OCI-M1 (cell line): ENCODE measurements around the gene MACROD2.
A peak's percentile ranks its signal among the peaks of the same experiment; 100 is the strongest.

Experiments used
- DNase-seq: peaks from one replicate; lab custom pipeline; 2025; lab: John Stamatoyannopoulos, UW

MACROD2 gene

DNA sequence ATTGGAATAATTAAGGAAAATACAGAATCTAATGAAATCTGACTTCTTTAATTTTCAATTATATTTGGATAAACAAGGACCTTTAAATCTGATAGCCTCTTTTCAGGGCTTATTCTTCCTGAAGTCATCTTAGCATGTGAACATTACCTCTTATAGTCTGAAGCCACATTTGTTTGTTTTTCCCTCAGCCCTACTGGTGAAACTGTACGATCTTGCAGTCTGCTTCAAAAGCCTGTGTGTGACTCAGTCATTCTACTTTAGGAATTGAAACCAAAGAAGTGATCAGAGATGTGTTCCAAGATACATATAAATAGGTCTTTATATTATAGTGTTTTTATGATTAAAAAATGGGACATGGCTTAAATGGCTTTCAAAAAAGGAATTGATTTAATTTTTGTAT, 67.5 kb downstream of the MACROD2 start:
- no peak for DNase-seq

DNA sequence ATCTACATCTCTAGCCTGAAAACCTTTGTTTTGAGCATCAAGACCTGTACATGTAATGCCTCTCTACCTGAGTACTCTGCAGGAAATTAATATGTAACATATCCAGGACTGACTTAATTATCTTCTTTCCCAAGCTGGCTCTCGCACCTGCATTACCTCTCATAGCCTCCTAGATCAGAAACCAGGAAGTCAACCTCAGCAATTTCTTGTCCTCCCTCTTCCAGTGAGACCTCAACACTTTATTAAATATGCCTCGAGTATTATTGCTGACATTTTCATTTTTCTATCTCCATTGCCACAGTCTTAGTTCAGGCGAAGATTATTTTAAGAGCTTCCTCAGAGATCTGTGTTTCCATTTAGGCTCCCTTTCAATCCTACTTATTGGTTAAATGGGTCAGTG, 69.0 kb downstream of the MACROD2 start:
- no peak for DNase-seq

DNA sequence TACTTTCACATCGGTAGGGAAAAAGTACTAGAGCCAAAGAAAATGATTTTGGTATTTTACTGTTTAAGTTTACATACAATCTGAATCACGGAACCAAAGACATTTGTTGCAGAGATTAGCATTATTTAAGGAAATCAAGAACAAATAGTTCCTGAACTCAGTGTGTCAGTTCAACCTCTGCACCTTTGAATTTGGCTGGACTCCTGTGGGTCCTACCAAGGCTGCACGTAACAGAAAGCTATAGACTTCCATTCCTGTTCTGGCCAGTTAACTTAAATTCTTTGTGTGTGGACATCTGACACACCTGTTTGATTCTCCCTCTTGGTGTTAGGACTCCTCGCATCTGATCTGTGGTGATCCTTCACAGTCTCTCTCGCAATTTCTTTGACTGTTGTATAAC, 69.6 kb downstream of the MACROD2 start:
- DNase-seq, result no peak

DNA sequence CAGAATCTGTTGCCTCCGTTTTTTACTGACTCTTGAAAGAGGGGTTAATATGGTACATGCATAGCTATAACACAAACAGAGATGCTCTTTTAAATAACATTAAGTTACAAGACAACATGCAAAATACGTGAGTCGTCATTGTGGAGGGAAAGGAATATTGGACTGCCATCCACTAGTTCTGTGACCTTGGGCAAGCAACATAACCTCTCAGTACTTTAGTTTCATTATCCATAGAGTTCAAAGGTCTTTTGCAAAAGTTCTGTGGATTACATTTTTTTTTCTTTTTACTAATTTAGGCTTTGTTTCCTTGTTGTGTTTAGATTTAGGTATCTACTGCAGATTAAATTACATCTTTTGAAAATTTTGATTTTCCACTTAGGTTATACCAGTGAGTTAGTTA, 70.5 kb downstream of the MACROD2 start:
- no peak for DNase-seq

DNA sequence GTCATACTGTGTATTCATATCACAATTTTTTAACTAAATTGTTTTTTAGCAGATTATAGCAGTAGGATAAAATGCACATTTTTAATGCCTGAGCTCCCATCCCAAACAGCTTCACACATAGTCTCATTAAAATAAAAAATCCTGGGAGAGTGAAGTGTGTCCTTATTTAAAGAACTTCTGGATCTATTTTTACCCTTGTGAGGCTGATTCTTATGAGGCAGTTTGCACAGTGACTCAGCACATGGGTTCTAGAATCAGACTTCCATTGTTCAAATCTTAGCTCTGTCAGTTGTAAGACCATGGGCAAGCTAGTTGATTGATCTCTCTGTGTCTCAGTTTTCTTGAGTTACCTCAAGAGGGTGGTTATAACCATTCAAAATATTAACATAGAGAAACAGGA, 72.3 kb downstream of the MACROD2 start:
- DNase-seq, result no peak

DNA sequence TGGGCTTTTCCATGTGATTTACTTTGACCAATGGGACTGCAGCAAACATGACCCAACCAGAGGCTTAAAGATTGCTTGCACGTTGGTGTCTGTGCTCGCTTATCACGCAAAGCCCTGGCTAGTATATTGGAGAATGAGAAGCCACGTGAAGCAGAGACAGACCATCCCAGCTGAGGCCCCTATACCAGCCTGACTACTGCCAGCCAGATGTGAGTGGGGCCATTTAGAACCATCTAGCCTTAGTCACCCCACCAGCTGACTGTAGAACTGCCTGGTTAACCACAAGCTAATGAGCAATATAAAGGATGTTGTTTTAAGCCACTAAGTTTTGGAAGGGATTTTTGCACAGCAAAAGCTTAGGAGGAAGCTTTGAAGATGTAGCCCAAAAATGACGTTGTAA, 74.5 kb downstream of the MACROD2 start:
- no peak for DNase-seq

DNA sequence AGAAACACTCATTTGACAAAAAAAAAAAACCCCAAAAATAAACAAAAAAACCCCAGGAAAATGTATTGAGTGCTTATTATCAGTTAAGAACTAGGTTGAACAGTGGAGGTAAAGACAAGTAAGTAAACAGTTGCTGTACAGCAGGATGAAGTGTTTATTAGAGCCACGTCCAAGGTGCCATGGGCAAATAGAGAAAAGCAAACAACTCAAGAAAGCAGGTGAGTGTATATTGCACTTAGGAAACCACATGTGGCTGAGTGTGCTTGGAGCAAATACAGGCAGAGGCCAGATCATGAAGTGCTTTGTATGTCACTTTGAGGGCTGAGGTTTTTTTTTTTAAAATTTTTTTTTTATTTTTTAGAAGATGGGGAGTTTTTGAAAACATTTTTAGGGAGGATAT, 98.3 kb downstream of the MACROD2 start:
- no peak for DNase-seq

DNA sequence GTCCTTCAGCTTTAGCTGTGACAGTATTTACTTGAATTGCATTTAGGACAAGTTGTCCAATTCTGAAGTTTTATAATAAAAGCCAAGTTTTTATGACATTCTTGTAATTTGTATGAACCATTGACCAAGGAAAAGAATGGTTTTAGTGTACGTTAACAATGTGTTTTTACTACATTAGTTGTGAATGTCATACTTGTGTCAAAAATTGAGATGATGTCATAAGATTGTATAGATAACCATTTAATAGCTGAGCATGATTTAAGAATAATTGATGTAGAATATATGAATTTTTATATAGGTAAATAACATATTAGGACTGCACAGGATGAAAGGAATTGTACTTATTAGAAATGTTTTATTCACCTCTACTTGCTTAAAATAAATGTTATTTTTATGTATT, 102.9 kb downstream of the MACROD2 start:
- no peak for DNase-seq

DNA sequence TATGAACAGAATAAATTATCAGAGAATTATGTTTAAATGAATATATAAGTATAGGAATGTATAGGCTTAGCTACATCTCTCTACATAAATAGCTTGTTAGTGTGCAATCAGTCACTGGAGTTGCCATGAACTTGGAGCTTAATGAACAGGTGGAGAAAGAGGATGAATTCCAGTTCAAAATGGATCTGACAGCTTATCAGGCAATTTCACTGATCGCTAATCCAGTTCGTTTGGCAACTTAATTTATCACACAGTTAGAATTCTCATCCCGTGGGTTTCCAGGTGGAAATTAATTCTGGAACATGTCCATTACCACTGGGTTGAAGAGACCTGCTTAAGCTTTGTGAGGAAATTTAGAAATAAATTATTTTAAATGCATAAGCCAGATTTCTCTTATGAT, 118.1 kb downstream of the MACROD2 start:
- no peak for DNase-seq

DNA sequence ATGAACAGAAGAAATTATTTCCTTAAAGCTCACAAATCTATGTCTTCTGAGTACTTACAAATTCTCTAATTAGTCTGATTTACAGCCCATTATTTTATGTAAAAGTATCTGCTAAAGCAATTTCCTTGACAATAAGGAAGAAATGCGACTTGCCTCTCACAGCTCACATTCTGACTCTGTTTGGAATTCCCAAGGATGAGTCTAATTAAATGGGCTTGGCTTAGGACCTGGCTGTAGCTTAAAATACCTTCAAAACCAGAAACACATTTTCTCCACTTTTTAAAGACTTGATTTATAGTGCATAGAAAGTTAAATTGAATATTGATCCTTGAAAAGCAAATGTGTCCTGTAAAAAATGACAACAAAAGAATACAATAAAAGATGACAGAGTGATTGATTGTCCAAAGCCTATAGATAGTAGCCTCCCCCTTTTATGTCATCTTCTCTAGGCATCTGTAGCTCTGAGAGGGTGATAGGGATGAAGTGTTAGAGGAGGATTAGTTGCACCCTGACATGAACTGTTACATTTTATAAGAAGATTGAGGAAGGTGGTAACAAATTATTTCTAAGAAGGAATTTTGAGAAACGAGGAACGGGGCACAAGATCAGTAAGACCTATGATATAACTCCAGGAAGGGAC, 118.9 kb downstream of the MACROD2 start:
- DNase-seq, result no peak

DNA sequence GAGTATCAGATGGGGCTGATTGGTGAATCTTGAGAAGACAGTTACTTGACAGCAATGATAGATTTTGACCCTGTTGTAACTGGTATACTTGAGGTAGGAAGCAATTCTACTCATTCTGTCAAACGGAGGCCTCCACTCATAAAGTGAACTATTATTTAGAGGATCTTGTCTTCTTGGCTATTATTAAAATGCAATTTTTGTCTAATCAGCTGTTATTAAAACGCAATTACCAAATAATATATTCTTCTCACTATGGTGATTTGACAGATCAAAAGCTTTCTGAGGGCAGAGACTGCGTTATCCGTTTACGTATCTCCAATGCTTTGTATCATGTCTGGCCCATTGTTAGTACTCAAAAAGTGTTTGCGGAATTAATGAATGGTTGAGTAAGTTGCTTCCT, 120.7 kb downstream of the MACROD2 start:
- no peak for DNase-seq

DNA sequence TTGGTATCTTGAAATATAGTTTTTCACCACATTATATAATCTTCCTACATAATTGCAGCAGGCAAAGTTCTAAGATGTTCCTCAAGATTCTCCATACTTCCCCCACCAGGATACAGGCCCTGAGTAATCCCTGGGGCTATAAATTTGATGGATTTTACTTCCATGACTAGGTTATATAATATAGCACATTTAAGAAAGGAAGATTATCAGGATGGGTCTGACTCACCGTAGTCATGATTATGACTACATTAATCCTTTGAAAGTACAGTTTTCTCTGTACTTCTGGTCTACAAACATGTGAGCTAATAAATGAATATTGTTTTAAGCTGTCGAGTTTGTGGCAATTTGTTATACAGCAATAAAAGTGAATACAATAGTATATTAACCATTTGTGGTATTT, 122.5 kb downstream of the MACROD2 start:
- no peak for DNase-seq

DNA sequence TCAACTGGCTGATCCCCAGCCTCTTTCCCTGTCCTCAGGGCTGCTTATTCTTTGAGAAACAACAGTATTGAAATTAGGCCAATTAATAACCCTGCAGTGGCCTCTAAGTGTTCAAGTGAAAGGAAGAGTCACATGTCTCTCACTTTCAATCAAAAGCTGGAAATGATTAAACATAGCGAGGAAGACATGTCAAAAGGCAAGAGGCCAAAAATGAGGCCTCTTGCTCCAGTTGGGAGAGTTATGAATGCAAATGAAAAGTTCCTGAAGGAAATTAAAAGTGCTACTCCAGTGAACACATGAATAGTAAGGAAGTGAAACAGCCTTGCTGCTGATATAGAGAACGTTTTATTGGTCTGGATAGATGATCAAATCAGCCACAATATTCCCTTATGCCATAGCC, 131.5 kb downstream of the MACROD2 start:
- no peak for DNase-seq

DNA sequence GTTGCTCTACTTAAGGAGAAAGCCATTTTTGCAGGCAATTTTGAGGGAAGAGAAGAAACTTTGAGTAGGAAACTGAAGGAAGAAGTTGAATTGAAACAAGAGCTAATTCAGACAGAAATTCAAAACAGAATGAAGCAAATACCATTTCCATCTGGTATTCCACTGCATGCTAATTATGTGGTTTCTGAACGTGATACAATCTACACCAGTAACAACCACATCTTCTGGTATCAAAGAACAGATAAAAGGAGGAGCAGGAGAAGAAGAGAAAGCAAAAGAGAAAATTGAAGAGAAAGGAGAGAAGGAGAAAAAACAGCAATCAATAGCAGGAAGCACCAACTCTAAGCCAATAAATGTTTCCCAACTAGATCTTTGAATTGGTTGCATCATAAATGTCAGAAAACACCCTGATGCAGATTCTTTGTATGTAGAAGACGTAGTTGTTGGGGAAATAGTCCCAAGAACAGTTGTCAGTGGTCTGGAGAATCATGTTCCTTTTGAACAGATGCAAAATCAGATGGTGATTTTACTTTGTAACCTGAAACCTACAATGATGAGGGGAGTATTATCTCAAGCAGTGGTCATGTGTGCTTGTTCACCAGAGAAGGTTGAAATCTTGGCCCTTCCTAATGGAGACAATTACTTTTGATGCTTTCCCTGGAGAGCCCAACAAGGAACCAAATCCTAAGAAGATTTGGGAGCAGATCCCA, 132.4 kb downstream of the MACROD2 start:
- DNase-seq, result no peak

DNA sequence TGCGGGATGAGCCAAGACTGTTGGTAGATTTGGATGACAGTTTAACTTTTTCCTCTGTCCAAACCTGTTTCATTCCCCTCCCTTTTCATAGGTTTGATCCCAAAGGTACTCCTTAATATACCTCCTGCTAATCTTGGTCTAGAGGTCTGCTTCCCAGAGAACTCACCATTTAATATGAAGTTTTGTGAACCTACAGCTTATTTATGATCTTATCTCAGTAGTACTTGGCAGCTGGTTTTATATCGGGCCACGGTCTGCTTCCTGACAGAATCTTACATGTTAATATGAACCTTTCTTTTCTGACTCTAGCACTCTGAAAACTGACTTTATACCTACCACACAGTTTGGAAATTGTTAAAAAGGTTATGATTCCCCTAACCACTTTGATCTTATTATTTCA, 138.7 kb downstream of the MACROD2 start:
- DNase-seq, result no peak

DNA sequence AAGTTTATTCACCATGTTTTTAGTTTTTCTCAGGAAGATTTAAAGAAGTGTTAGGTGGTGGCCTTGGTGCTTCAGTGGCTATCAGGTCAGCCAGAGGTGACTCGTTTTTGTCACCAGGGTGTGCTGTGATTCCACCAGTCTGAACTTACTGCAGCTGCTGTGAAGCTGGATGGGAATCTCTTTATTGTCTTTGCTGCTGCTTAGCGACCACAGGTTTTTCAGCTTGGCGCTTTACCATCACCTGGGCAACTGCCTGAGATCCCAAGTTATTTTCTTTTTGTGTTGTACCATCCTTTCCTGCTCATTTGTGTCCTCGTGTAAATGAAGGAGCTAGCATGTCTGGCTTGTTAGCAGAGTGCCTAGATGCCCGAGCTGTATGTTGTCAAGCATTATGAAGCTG, 146.9 kb downstream of the MACROD2 start:
- DNase-seq, result peak; percentile 7

DNA sequence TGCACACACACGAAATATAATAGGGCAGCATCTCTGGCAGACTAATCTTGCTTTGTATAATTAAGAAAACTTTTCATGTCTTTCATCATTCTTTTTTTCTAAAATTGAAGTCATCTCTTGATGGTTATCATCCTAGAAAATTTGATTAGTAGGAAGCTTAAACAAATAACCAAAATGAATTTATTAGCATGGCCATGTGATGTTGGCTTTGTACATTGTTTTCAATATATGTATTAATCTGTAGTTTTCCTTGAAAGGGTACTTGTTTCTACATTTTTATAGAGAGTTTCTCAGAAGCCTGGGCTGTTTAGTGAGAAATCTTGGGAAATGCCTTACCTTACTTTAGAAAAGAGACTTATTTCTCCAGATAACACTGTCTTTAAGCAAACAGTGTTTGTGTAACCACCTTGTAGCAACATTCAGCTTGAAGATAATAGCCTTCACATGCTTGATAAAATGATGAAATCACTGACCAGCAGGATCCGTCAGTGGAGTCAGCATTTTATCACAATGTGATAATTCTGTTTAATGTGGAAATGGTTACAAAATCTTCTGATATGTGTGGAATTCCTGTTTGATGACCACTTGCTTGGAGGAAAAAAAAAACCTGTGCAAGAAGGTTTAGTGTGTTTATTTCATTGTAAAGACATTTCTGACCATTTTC, 147.8 kb downstream of the MACROD2 start:
- no peak for DNase-seq

DNA sequence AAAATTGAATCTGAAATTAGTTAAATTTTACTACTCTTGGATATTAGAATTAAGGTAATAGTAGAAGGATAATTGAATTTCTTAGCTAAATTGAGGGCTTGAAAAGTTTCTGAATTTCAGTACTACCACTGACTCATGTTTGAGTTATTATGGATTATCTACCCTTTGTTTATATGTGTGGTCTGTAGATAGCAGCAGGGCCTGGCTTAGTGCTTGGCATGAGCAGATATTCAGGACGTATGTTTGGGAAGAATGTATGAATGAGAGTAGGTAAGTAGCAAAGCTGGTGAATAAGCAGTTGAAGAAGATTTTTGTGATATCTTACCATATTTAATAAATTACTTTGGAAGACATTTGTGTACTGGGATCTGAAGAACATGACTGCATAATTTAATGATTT, 152.7 kb downstream of the MACROD2 start:
- no peak for DNase-seq

DNA sequence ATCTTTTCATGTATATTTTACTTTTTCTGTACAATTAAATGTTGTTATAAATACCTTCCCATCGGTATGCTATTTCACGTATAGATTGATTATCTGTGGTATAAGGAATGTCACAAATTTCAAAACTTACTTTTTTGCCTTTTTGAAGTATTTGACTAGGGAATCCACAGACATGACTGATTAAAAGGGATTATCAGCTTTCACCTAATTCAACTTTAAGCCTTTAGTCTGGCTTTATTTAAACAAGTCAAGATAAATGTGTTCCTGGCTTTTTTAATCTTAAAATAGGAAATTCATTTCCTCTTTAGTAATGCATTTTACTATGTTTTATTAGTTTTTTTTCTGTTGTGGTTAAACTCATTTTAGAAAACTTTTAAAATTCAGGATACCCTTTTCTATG, 160.0 kb downstream of the MACROD2 start:
- DNase-seq, result no peak

DNA sequence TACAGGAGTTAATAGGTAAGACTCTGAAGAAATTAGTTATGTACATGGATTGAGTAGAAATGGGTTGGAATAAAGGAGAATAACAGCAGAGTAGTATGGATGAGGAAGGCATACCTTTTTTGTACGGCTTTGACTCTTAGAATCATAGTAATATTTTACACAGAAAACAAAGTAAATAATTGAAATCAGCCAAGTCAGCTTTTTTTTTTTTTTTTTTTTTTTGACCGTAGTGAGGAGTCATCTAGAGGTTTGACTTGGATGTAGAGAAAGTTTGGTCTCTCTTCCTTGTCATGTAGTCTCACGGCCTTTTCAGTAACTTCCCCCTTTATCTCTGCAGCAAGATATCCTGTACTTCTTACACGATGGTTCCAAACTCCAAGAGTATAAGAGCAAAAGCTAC, 183.2 kb downstream of the MACROD2 start:
- no peak for DNase-seq

DNA sequence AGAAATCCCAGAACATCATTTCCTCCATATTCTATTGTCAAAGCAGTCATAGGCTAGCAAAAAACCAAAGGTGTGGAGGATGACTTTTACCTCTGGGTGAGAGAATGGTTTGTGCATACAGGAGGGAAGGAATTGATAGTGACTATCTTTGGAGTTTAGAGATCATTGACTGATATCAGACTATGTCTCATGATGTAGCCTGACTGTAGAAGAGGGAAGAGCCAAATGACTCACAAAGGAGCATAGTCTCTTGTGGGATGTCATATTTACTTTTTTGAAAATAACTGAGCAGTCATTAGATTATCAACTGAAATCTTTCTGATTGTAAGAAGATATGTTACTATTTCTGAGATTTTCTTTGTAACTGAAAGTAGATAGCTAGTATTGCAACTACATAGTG, 183.6 kb downstream of the MACROD2 start:
- no peak for DNase-seq

DNA sequence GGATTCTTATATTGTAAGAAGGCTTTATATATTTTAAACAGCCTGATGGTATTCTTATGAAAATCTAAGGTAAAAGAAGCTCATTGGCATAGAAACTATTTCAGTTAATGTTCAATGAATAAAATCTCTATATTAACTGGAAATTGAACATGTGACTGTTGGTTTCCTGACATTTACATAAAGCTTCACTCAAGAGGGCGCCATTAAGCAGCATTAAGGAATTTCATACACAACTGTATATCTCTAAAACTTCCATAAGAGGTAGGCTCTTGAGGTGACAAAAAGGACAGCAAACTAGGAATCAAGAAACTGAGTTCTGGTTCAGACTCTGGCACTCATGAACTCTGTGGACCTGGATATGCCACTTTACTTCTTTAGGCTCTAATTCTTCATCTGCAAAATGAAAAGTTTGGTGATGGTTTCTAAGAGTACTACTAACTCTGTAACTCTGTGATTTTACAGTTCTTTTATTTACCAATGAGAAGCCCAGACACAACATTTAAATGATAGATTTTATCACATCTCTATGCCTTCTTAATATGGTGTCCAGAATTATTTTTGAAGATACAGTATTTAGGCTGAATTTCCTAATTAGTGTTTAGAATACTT, 194.6 kb downstream of the MACROD2 start:
- peak; percentile 9 for DNase-seq

DNA sequence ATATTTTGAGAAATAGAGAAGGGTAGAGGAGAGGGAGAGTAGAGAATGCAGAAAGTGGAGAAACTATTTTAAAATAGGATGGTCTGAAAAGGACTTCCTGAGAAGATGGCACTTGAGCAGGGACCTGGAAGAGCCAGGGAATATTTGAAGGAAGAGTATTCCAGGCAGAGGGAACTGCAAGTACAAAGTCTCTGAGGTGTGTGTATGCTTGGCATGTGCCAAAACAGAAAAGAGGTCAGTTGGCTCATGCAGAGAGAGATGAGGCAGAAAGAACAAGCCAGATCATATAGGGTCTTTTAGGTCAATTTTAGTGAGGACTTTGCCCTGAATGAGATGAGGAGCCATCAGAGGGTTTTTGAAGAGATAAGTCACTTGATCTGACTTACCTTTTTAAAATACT, 196.2 kb downstream of the MACROD2 start:
- DNase-seq, result no peak
